Ovary (tissue), 3 donors: ENCODE data around the gene TAOK1.

Source experiments
- POLR2A ChIP-seq: fragments of 450-650 bp; IDR thresholded peaks from one replicate; pipeline ENCODE4 v1.6.1; 2017; ENCODE audit warnings: antibody characterized with exemption, mild to moderate bottlenecking, moderate library complexity
- TF ChIP-seq, protein P1 (sequence below), 3 donors: fragments of 450-650 bp in 2 of 3; fragments of 200-600 bp in 1 of 3; IDR thresholded peaks; one replicate each; pipeline versions ENCODE4 v1.5.1 to v1.8.0; 2016 to 2022; ENCODE audit warnings: antibody characterized with exemption in 3 of 3, mild to moderate bottlenecking in 1 of 3
- donor health status: DM: no; HTN: no; CAD: no.

DNA sequence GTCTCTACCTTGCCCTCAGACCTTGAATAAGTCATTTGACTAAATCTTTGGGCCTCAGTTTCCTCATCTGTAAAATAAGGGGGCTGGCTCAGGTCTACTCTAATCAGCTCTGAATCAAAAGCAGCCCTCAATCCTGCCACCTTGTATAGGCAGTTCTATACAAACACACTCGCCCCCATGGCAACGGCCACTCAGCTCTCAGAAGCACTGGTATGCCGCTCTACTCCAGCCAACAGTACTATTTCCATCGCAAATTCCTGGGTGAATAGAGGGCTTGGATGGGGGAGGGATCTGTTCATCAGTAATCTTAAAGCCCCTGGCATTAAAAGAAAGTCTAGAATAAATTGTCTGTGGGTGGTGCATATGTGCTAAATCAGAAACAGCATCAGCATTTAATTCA, 21.2 kb upstream of the TAOK1 start:
- TF ChIP-seq, protein P1, sequence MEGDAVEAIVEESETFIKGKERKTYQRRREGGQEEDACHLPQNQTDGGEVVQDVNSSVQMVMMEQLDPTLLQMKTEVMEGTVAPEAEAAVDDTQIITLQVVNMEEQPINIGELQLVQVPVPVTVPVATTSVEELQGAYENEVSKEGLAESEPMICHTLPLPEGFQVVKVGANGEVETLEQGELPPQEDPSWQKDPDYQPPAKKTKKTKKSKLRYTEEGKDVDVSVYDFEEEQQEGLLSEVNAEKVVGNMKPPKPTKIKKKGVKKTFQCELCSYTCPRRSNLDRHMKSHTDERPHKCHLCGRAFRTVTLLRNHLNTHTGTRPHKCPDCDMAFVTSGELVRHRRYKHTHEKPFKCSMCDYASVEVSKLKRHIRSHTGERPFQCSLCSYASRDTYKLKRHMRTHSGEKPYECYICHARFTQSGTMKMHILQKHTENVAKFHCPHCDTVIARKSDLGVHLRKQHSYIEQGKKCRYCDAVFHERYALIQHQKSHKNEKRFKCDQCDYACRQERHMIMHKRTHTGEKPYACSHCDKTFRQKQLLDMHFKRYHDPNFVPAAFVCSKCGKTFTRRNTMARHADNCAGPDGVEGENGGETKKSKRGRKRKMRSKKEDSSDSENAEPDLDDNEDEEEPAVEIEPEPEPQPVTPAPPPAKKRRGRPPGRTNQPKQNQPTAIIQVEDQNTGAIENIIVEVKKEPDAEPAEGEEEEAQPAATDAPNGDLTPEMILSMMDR (IDR thresholded peaks at IDR 0.05): no peak
- no peak for TF ChIP-seq POLR2A
